ENCODE measurements around the gene AOX1.

The AOX1 gene

DNA sequence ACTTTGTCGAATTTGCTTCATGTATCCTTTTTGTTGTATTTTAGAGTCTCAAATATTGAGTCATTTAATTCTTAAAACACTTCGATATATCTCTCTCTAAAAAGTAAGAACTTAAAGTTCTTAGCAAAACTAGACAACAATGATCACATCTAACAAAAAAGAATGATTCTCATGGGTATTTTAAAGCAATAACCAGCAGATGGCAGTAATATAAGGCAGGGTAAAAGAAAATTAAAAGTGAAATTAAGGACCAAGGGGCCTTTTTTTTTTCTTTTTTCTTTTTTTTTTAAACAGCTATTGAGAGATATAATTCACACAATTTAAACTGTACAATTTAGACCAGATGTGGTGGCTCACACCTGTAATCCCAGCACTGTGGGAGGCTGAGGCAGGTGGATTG lies 9.9 kb upstream of the AOX1 start:
- no peak for TF ChIP-seq SIN3A (IDR thresholded peaks at IDR 0.05; ENCODE audit: borderline replicate concordance, insufficient read depth, low read length)
- TF ChIP-seq FOXP2 (optimal IDR thresholded peaks at IDR 0.05; ENCODE audit: borderline replicate concordance, extremely low read depth, extremely low read length, insufficient read depth), result no peak
- TF ChIP-seq REST (IDR thresholded peaks at IDR 0.05; ENCODE audit: insufficient read depth in 1 of 2, low read depth in 2 of 2, low read length in 2 of 2), result no peak
- no peak for TF ChIP-seq TAF1 (IDR thresholded peaks at IDR 0.05; ENCODE audit: borderline replicate concordance, insufficient read depth, low read length)
- TF ChIP-seq POLR2AphosphoS5 (IDR thresholded peaks at IDR 0.05; ENCODE audit: low read depth, low read length), result no peak

GRCh38 chr2:200577027-200577426 lies 8.8 kb upstream of the AOX1 start:
- TF ChIP-seq TAF1 (IDR thresholded peaks at IDR 0.05; ENCODE audit: borderline replicate concordance, insufficient read depth, low read length), result no peak
- TF ChIP-seq FOXP2 (optimal IDR thresholded peaks at IDR 0.05; ENCODE audit: borderline replicate concordance, extremely low read depth, extremely low read length, insufficient read depth), result no peak
- TF ChIP-seq POLR2AphosphoS5 (IDR thresholded peaks at IDR 0.05; ENCODE audit: low read depth, low read length), result no peak
- TF ChIP-seq SIN3A (IDR thresholded peaks at IDR 0.05; ENCODE audit: borderline replicate concordance, insufficient read depth, low read length), result no peak
- no peak for TF ChIP-seq REST (IDR thresholded peaks at IDR 0.05; ENCODE audit: insufficient read depth in 1 of 2, low read depth in 2 of 2, low read length in 2 of 2)

- TF ChIP-seq TAF1 (IDR thresholded peaks at IDR 0.05; ENCODE audit: borderline replicate concordance, insufficient read depth, low read length), result no peak
These were observed 7.0 kb upstream of the AOX1 start for GRCh38 chr2:200578778-200579177.

- TF ChIP-seq SIN3A (IDR thresholded peaks at IDR 0.05; ENCODE audit: borderline replicate concordance, insufficient read depth, low read length) (no peak), REST (IDR thresholded peaks at IDR 0.05; ENCODE audit: insufficient read depth in 1 of 2, low read depth in 2 of 2, low read length in 2 of 2) (no peak), FOXP2 (optimal IDR thresholded peaks at IDR 0.05; ENCODE audit: borderline replicate concordance, extremely low read depth, extremely low read length, insufficient read depth) (no peak), TAF1 (IDR thresholded peaks at IDR 0.05; ENCODE audit: borderline replicate concordance, insufficient read depth, low read length) (no peak), POLR2AphosphoS5 (IDR thresholded peaks at IDR 0.05; ENCODE audit: low read depth, low read length) (no peak)
These were observed 1.2 kb upstream of the AOX1 start for GRCh38 chr2:200584639-200585038.

- TF ChIP-seq TAF1 (IDR thresholded peaks at IDR 0.05; ENCODE audit: borderline replicate concordance, insufficient read depth, low read length) (no peak), SIN3A (IDR thresholded peaks at IDR 0.05; ENCODE audit: borderline replicate concordance, insufficient read depth, low read length) (no peak), FOXP2 (optimal IDR thresholded peaks at IDR 0.05; ENCODE audit: borderline replicate concordance, extremely low read depth, extremely low read length, insufficient read depth) (no peak), POLR2AphosphoS5 (IDR thresholded peaks at IDR 0.05; ENCODE audit: low read depth, low read length) (no peak), REST (IDR thresholded peaks at IDR 0.05; ENCODE audit: insufficient read depth in 1 of 2, low read depth in 2 of 2, low read length in 2 of 2) (no peak)
These were observed 479 bp upstream of the AOX1 start for GRCh38 chr2:200585340-200585729.
